Posterior vena cava (tissue), 2 donors: ENCODE measurements around the gene ADGRG6. TPM values are rescaled to one million over a fixed set of nuclear protein-coding genes. Genes with fewer than 3 reads are reported as not detected.

Source experiments
- DNase-seq: peaks from one replicate; pipeline ENCODE4 v3.0.0-alpha.2; 2020; ENCODE audit warnings: low spot score
- intact Hi-C, 2 donors: fragments of 100-400 bp; cut with DNase I; formaldehyde crosslinking; loops; one replicate each; pipeline versions ENCODE4 v1.14.1 to v1.14.2; 2022 to 2023
- total RNA-seq, 2 donors: library from RNA; stranded (reverse); fragmentation: NEBNext Ultra II Directional; extraction: Animal tissue kit (Norgen Biotek cat#: 25700); gene quantifications; one replicate each; pipeline ENCODE4 v1.2.1, GENCODE V29; 2021
- donor health status: DM: yes; HTN: yes; CAD: no.
- donor health status: DM: yes; HTN: yes; CAD: no.

The ADGRG6 gene
- total RNA-seq, 2 donors from 2014 or later, result 10.2 to 15.1 TPM

DNA sequence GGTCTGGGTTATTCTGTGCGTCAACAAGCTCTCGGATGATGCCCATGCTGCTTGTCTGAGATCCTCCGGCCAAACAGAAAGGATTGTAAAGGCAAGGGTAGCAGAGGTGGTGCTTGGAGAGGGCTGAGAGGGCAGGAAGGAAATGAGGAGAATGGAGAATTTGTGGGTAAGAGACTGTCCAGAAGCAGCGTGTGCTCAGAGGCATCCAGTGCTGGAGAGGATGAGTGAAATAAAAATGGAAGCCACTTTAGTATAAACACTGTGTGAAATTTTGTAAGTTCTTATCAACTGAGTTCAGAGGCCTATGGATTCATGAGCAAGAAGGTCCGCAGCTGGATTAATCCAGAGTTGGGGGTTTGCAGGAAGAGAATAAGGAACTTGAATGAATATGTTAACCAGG lies 59.5 kb downstream of the ADGRG6 start:
- intact Hi-C loops, result no loop called here
- no peak for DNase-seq

DNA sequence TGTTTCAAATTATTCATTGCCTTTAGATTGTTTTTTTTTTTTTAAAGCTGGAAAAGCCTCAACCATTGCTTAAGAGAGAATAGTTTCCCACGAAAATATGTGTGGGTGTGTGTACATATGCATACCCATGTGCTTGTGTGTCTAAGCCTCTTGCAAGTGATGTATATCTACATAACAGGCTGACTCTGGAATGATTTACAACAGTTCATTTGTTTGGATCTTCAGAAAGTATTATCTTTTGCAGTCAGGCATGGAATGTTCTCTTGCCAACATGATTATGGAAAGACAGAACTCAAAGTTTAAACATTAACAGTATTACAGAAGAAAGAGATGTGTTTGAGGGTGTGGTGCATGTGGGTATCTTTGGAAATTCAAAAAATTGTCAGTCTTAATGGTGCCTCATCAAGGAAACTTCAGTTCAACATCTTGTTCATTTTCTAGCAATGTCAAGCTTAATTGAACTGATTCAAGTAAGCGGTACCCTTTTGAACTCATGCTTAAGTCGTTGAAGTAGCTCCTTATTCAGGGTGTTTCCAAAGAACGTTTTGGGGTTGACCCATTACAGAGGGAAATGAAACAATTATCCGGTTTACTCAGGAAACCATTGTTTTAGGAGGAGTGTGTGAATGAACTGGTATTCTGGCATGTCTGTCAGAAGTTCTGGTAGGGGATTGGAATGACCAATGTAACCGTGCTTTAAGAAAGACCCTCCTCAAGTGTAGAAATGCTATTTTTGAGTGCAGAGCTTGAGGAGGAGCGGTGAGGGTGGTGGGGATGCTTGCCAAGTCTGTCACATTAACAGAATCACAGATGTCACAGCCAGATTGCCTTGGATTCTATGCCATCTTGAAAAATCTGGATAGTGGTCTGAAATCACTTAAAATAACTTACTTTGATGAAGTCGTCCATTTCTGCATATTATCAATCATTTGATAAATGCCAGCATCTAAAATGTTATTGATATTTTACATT lies 60.3 kb downstream of the ADGRG6 start:
- DNase-seq, result no peak
- intact Hi-C loops, result no loop called here

DNA sequence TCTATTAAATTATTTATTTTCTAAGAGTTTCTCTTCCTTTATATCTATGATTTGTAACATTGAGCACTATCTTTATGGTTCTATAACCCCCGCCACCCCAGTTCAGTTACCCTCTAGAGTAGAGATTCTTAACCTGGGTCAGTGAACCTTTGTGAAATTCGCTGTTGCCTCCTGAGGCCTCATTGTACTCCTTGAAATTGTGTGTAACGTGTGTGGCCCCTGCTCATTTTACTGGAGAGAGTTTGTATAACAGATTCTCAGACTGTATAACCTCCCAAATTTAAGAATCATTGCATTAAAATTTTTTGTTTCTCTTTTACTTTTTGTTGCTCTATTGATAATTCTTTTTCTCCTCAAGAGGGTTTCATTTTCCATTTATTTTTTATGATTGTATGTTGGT lies 65.3 kb downstream of the ADGRG6 start:
- DNase-seq, result no peak
- intact Hi-C loops, result no loop called here

DNA sequence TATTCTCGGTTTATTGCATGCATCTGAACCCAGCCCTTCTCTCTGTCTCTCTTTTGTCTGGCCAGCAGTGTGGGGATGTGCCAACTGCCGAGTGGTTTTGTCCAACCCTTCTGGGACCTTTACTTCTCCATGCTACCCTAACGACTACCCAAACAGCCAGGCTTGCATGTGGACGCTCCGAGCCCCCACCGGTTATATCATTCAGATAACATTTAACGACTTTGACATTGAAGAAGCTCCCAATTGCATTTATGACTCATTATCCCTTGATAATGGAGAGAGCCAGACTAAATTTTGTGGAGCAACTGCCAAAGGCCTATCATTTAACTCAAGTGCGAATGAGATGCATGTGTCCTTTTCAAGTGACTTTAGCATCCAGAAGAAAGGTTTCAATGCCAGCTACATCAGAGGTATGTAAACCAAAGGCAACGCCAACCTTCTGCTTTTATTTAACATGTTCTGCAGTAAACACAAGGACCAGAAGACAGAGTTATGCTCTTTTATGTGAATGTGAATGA lies 65.8 kb downstream of the ADGRG6 start:
- intact Hi-C loops, result no loop called here
- DNase-seq, result no peak

DNA sequence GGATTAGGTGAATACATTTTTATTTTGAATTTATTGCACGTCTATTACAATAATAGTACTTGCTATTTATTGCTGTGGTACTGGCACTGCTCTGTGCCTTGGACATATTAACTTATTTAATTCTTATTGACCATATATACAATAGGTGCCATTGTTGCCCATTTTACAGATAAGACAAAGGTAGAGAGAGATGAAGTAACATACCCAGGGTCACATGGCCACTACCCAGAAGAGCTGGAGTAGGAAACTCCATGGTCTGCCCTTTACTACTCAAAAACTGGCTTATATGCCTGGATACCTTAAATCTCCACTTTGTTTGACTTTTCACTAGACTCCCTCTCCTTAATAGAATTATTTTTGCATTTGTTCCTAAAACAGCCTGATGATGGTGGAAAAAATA lies 67.5 kb downstream of the ADGRG6 start:
- intact Hi-C loops, result no loop called here
- no peak for DNase-seq

DNA sequence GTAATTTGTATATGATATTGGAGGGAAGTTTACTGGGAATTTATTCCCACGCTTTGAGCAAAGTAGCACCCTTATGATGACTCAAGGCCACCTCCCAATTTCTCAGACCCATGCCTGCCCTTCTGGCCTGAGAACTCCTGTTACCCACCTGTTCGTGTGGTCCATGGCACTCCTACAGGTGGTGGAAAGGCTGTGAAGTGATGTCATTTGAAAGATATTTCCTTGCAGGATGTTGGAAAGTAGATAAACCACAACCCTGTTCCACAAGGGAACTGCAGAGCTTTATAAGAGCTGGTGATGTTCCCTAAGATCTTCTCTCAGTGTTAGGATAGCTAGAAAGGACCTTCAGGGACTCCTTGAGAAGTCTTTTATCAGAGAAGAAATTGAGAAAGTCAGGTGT lies 70.5 kb downstream of the ADGRG6 start:
- intact Hi-C loops, result no loop called here

DNA sequence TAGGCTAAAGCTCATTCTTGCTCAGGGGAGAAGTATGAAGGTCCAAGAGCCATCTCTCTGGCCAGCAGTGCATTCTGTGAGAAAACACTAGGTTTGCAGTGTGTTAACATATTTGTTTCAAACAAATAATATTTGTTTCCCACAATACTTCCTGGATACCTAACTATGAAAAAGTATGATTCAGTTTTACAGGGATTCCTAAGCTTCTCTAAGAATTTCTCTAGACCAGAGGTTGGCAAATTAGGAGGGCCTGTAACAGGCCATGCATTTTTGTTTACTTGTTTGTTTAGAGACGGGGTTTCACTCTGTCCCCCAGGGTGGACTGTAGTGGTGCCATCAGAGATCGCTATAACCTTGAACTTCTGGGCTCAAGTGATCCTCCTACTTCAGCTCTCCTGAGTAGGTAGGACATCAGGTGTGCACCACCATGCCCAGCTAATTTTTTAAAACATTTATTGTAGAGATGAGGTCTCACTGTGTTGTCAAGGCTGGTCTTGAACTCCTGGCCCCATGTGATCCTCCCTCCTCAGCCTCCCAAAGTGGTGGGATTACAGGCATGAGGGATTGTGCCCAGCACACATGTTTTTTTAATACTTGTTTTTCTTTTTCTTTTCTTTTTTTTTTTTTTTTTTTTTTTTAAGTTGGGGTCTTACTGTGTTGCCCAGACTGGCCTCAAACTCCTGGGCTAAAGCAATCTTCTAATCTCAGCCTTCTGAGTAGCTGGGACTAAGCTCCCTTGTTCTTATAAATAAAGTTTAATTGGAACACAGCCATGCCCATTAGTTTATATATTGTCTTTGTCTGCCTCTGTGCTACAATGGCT lies 71.7 kb downstream of the ADGRG6 start:
- intact Hi-C loops, result no loop called here
- no peak for DNase-seq

More for the DNA sequence above, 70.5 kb downstream of the ADGRG6 start:
- DNase-seq, result no peak

DNA sequence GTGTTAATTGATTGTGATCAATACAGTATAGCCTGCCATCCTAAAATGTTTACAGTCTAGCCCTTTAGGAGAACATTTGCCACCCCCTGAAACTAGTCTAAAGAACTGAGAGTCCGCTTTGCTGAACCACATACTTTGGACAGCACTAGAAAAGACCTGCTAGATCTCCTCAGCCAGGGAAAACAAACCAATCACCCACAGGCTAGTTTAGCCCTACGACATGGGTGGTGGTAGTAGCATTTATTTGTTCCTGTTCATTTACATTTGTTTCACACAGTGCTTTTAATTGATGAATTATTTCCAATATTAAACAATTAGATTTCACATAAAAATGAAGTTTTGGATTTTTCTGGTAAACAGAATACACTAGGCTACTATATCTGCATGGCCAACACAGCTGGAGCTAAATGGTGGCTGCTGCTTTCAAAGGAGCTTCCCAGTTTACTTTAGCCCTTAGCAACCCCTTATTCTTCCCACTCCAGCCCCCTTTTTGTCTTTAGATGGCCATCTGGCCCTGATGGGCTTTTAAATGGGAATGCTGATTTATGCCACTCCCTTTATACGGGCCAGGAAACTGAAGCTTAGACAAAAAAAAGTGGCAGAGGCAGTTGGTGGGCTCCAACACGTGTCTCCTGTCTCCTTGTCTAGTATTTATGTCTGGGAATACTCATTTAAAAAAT lies 72.4 kb downstream of the ADGRG6 start:
- intact Hi-C loops, result no loop called here
- DNase-seq, result no peak

DNA sequence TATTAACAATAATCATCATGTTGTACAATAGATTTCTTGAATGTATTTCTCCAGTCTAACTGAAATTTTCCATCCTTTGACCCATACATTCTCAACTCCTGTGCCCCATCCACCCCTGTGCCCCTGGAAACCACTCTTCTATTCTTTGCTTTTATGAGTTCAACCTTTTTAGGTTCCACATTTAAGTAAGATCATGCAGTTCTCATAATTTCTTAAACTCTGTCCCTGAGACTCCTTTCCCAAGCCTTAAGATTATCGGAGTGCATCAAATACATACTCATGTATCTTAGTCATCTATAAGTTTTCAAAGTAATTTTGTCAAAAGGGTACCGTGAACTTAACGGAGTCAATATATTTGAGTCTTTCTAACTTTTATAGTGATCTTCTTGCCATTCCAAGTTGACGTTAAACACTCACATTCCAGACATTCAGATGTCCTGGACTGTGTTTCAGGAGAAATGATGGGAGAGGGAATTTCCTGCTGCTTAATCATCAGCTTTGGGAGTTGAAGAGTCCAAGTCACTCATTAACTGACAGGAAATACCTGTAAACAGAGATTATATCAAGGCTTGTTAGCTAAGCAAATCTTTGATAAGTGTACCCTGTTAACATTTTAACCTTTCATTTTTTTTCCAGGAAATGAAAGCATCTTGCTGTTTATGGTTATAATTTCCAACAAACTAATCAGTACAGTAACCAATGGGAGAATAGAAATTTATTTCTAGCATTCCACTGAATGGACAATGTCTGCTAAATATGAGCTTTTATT lies 73.3 kb downstream of the ADGRG6 start:
- intact Hi-C loops, result no loop called here
- no peak for DNase-seq

DNA sequence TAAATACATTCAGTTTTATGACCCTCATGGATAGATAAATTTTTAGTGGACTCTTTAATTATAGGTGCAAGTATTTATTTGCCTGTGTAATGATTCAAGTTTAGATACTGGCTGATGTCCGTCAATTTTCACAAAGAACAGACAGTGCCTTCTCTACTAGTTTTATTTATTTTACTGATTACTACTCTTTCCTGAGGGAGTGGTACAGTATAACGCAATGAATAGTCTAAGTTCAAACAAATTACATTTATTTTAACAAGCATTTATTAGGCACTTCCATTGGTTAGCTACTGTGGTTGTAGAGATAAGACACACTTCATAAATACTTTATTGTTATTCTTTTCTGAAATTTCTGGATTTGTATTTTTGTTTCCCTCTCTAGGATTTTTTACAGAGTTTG lies 74.3 kb downstream of the ADGRG6 start:
- intact Hi-C loops, result no loop called here
- DNase-seq, result no peak

DNA sequence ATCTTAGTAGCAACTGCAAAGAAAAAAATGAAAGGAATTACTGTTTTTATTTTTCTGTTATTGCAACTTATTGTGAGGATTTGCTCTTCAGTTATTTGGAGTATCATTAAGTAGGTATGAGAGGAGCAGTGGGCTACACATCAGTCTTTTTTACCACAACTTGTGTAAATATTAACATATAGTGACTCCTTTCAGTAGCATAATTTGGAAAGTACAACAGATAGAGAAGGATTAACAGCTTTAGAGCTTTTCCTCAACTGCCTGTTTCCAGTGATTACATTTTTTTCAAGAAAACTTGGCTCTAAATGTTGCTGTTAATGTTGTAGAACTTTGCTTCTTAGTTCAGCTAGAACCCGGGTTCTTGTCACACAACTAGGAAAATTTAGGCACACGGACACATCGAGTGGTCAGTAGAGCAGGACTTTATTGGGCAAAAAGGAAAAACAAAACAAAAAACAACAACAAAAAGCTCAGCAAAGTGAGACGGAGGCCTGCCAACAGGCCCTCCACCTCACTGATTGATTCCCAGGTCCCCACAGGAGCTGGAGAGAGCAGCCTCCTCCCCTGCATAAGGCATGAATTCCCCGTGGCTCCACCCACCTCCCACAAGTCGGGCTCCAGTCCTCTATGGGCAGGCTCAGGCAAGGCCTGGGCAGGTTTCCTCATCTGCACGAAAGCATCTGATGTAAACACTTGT lies 75.1 kb downstream of the ADGRG6 start:
- intact Hi-C loops, result no loop called here
- no peak for DNase-seq

DNA sequence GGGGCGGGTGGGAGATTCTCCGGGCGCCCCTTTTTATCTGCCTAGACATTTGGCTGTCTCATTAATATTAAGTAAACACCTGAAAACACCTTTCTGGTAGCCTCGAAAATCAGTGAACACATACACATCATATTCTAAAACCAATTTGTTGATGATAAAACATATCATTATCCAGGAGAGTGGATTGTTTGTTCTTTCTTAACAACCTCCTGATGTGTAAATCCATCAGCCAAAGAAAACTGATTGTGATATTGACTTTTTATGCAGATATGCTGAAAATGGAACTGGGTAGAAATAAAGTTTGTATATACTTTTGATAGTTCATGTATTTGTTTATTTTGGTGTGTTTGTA lies 75.7 kb downstream of the ADGRG6 start:
- intact Hi-C loops, result no loop called here
- DNase-seq, result no peak

DNA sequence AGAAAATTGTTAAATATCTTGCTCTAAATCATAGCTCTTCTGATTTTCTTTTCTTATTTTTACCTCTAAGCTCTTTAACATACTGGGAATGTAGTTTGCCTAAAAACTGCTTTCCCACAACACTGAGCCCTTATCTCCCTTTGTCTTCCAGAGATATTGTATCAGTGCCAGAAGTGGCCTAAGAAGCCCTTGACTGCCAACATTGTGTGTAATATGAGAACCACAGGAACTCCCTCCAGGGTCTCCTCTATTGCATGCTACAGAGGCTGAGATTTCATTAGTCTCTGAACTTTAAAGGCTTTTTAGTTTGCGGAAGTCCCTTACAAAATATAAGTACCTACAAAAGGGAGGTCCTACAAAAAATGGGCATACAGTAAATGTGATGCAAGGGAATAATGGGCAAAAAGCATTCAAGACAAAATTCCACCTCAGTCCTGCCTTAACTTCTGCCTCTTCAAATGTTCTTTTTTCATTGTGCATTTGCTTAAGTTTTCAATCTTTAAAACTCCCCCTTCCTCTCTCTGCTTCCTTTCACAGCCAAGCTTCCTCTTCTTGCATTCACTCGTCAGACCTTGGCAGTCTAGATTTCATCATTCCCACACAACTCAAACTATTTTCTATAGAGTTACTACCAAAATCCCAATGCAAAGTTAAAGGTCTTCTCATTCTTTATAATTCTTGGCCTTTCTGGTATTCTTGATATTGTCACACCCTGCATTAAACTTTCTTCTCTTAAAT lies 76.5 kb downstream of the ADGRG6 start:
- DNase-seq, result no peak
- intact Hi-C loops, result no loop called here

DNA sequence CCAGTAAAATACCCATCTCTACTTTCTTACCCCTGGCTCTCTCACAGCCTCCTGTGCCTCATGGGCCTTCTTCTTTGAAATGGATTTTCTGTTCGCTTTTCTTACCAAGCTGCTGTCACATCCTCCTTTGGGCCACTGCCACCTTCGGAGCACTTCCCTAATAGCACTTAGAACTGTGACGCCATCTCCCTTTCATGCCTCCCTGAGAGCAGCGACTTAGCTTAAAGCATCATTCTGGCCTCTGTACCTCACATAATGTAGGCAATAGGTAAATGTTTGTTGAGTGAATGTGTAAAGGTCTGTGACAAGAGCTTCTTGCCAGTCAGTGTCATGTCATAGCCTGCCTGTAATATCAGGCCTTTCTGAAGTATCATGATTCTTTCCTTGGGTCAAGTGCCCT lies 78.8 kb downstream of the ADGRG6 start:
- peak; percentile 80 for DNase-seq
- intact Hi-C loops, result loop anchor here in 1 of 2 donors (10.0 kb wide), 1 partner anchor 236 kb away; the partner anchor contains the start of genes NMBR and VTA1

DNA sequence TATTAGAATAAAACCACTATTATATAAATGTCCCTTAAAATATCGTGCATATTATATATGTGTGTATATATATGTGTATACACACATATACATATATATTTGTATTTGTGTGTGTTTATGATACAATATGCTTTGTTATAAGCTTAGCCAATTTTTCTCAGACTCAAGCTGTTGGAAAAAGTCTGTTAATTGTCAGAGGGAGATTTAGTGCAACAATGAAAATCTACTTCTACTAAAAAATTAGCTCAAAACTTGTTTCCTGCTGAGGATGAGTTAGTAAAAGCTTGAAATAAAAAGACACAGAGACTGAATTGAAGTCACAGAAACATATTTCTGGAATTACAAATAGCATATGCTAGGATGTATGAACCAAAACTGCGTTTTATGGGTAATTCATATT lies 79.4 kb downstream of the ADGRG6 start:
- DNase-seq, result no peak

DNA sequence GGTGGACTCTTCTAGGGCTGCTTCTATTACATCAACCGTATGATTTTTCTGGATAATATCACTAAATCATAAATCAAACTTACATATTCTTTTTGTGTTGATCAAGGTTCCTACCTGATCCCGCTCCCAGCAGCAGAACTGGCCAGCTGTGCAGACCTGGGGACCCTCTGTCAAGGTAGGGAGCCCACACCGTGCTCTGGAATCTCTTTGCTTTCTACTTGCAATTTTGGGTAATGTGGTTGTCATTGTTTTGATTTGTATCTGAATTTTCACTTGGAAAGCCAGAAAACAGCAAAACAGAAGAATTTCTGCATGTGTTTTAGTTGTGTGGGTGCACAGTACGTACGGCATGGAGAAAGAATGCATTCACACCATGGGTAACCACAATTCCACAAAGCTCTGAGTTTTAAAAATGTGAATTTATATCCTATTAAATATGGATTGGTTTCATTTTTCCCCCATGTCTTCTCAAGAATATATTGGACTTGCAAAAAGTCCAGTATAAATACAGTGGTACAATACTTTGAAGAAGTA lies 80.1 kb downstream of the ADGRG6 start:
- no peak for DNase-seq
- intact Hi-C loops, result loop anchor here in 1 of 2 donors (10.0 kb wide), 1 partner anchor 237 kb away; the partner anchor contains the start of genes NMBR and VTA1

More for the DNA sequence above, 79.4 kb downstream of the ADGRG6 start:
- intact Hi-C loops, result loop anchor here in 1 of 2 donors (10.0 kb wide), 1 partner anchor 236 kb away; the partner anchor contains the start of genes NMBR and VTA1
